Upper lobe of right lung (tissue), 1 donor: Measurements from ENCODE around the gene DNAH14. TPM values are rescaled to one million over a fixed set of nuclear protein-coding genes. Genes with fewer than 3 reads are reported as not detected.
"Not testable (repeated sequence)": the region's sequence is repeated elsewhere in the genome, so short reads cannot be mapped to it uniquely, and the experiment has no call there.

Experiments used
- ATAC-seq: fragments of 200-7000 bp; cut with Tn5 transposase; one replicate; pipeline ENCODE4 v1.9.1; 2020; ENCODE audit warnings: mild to moderate bottlenecking, moderate library complexity
- DNase-seq: peaks from one replicate; pipeline ENCODE4 v3.0.0-alpha.2; 2020
- H3K27ac ChIP-seq: fragments of 200-600 bp; one replicate; pipeline ENCODE4 v1.8.0; 2022
- H3K27me3 ChIP-seq: fragments of 200-600 bp; one replicate; pipeline ENCODE4 v1.8.0; 2022; ENCODE audit warnings: mild to moderate bottlenecking
- H3K36me3 ChIP-seq: fragments of 200-600 bp; one replicate; pipeline ENCODE4 v1.8.0; 2022
- H3K4me1 ChIP-seq: fragments of 200-600 bp; one replicate; pipeline ENCODE4 v1.8.0; 2022
- H3K4me3 ChIP-seq: fragments of 200-600 bp; one replicate; pipeline ENCODE4 v1.8.0; 2022; ENCODE audit warnings: mild to moderate bottlenecking
- H3K9me3 ChIP-seq: fragments of 200-600 bp; one replicate; pipeline ENCODE4 v1.8.0; 2022
- intact Hi-C: fragments of 100-400 bp; cut with DNase I; formaldehyde crosslinking; loops from one replicate; pipeline ENCODE4 v1.11.0; 2022
- total RNA-seq: library from RNA; stranded (reverse); fragmentation: NEBNext Ultra II Directional; extraction: Animal tissue kit (Norgen Biotek cat#: 25700); gene quantifications from one replicate; pipeline ENCODE4 v1.2.1, GENCODE V29; 2021
- TF ChIP-seq, protein P1 (sequence below): fragments of 200-600 bp; IDR thresholded peaks from one replicate; pipeline ENCODE4 v1.8.0; 2022; ENCODE audit warnings: antibody characterized with exemption
- donor health status: DM: no; HTN: yes; CAD: no; lungs with severe emphysema.

Gene DNAH14
- total RNA-seq, 1 donor from 2014 or later: 14.9 TPM

GRCh38 chr1:224995602-224996001 is 66.1 kb downstream of the DNAH14 start:
- ATAC-seq (no peak), DNase-seq (no peak)
- H3K36me3 ChIP-seq: no peaks in the 10 kb centered on the region
- intact Hi-C loops: no loop called here
- no peak overlapping the region for H3K27ac ChIP-seq
- H3K27me3 ChIP-seq: no peaks in the 10 kb centered on the region
- no peaks in the 10 kb centered on the region for H3K9me3 ChIP-seq
- no peaks in the 10 kb centered on the region for H3K4me1 ChIP-seq
- TF ChIP-seq, protein P1, sequence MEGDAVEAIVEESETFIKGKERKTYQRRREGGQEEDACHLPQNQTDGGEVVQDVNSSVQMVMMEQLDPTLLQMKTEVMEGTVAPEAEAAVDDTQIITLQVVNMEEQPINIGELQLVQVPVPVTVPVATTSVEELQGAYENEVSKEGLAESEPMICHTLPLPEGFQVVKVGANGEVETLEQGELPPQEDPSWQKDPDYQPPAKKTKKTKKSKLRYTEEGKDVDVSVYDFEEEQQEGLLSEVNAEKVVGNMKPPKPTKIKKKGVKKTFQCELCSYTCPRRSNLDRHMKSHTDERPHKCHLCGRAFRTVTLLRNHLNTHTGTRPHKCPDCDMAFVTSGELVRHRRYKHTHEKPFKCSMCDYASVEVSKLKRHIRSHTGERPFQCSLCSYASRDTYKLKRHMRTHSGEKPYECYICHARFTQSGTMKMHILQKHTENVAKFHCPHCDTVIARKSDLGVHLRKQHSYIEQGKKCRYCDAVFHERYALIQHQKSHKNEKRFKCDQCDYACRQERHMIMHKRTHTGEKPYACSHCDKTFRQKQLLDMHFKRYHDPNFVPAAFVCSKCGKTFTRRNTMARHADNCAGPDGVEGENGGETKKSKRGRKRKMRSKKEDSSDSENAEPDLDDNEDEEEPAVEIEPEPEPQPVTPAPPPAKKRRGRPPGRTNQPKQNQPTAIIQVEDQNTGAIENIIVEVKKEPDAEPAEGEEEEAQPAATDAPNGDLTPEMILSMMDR: no peak
- no peak overlapping the region for H3K4me3 ChIP-seq

DNA sequence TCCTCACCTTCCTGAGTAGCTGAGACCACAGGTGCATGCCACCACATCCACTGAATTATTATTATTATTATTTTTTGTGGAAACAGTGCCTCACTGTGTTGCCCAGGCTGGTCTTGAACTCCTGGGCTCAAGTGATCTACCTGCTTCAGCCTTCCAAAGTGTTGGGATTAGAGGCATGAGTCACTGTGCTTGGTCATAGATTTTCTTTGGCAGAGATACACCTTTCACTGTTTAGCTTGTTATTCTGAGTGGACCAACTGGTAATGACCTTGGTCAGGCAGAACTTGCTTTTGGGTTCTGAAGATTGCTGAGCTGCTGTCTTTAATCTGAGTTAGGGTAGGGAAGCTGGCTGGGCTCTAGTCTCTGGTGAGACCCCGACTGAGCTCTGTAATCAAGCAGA is 66.8 kb downstream of the DNAH14 start:
- Histone ChIP-seq H3K27ac (no peak overlapping the region), H3K4me1 (no peaks in the 10 kb centered on the region), H3K9me3 (no peaks in the 10 kb centered on the region), H3K4me3 (no peak overlapping the region), H3K36me3 (no peaks in the 10 kb centered on the region), H3K27me3 (no peaks in the 10 kb centered on the region)
- TF ChIP-seq, protein P1: no peak
- intact Hi-C loops: no loop called here
- no peak for ATAC-seq
- DNase-seq: no peak

DNA sequence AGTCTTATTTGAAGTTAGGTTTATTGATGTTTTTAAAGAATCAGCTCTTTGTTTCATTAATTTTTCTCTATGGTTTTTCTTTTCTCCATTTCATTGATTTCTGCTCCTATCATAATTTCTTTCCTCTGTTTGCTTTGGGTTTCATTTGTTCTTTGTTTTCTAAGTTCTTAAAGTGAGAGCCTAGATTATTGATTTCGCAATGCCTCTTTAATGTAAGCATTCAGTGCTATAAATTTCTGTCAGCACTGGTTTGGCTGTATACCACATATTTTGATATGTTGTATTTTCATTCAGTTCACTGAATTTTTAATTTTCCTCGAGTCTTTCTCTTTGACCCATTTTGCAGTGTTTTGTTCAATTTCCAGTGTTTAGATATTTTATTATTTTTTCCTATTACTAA is 68.7 kb downstream of the DNAH14 start:
- ATAC-seq: no peak
- H3K27me3 ChIP-seq: no peaks in the 10 kb centered on the region
- TF ChIP-seq, protein P1: no peak
- H3K36me3 ChIP-seq: no peaks in the 10 kb centered on the region
- no peaks in the 10 kb centered on the region for H3K4me1 ChIP-seq
- no peak overlapping the region for H3K27ac ChIP-seq
- H3K4me3 ChIP-seq: no peak overlapping the region
- no peaks in the 10 kb centered on the region for H3K9me3 ChIP-seq
- intact Hi-C loops: no loop called here
- no peak for DNase-seq

- H3K4me1 ChIP-seq: no peaks in the 10 kb centered on the region
- TF ChIP-seq, protein P1: no peak
- H3K27ac ChIP-seq: no peak overlapping the region
- no peak for ATAC-seq
- intact Hi-C loops: no loop called here
- peaks cover 7% of the 10 kb centered on the region for H3K9me3 ChIP-seq
- no peak overlapping the region for H3K4me3 ChIP-seq
- no peaks in the 10 kb centered on the region for H3K27me3 ChIP-seq
- DNase-seq: no peak
- H3K36me3 ChIP-seq: no peaks in the 10 kb centered on the region
Measured at GRCh38 chr1:225004396-225004795, 74.9 kb downstream of the DNAH14 start.

DNA sequence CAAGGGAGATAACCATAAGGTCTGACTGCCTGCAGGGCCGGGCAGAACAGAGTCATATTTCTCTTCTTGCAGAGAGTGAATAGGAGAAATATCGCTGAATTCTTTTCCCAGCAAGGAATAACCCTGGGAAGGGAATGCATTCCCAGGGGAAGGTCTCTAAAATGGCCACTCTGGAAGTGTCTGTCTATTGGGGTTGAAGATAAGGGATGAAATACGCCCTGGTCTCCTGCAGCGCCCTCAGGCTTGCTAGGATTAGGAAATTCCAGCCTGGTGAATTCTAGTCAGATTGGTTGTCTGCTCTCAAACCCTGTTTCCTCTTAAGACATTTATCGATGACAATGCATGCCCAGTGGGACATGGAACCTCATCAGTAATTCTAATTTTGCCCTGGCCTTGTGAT is 76.9 kb downstream of the DNAH14 start:
- H3K36me3 ChIP-seq, H3K9me3 ChIP-seq, H3K27ac ChIP-seq, ATAC-seq, DNase-seq, H3K4me1 ChIP-seq, H3K27me3 ChIP-seq, intact Hi-C loops, H3K4me3 ChIP-seq: not testable (repeated sequence)

DNA sequence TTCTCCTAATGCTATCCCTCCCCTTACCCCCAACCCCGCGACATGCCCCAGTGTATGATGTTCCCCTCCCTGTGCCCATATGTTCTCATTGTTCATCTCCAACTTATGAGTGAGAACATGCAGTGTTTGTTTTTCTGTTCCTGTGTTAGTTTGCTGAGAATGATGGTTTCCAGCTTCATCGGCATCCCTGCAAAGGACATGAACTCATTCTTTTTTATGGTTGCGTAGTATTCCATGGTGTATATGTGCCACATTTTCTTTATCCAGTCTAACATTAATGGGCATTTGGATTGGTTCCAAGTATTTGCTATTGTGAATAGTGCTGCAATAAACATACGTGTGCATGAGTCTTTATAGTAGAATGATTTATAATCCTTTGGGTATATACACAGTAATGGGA is 78.6 kb downstream of the DNAH14 start:
- DNase-seq, H3K27ac ChIP-seq, H3K36me3 ChIP-seq, ATAC-seq, H3K9me3 ChIP-seq, intact Hi-C loops, H3K4me1 ChIP-seq, H3K4me3 ChIP-seq, H3K27me3 ChIP-seq: not testable (repeated sequence)

DNA sequence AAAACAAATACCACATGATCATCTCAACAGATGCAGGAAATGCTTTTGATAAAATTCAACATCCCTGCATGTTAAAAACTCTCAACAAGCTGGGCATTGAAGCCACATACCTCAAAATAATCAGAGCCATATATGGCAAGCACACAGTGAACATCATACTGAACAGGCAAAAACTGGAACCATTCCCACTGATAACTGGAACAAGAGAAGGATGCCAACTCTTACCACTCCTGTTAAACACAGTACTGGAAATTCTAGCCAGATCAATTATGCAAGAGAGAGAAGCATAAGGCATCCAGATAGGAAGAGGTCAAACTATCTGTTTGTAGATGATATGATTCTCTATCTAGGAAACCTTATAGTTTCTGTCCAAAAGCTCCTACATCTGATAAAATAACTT is 91.6 kb downstream of the DNAH14 start:
- no peaks in the 10 kb centered on the region for H3K4me1 ChIP-seq
- ATAC-seq (no peak), DNase-seq (no peak)
- TF ChIP-seq, protein P1: no peak
- H3K27me3 ChIP-seq: no peaks in the 10 kb centered on the region
- intact Hi-C loops: no loop called here
- H3K27ac ChIP-seq: no peak overlapping the region
- H3K9me3 ChIP-seq: no peaks in the 10 kb centered on the region
- H3K4me3 ChIP-seq: no peak overlapping the region
- no peaks in the 10 kb centered on the region for H3K36me3 ChIP-seq
